Ovary (tissue), 9 donors: Measurements from ENCODE around the gene THTPA. TPM values are rescaled to one million over a fixed set of nuclear protein-coding genes. Genes with fewer than 3 reads are reported as not detected.

Experiments
- DNase-seq, 5 donors: peaks; one replicate each; pipeline ENCODE4 v3.0.0-alpha.2; 2019 to 2020
- H3K27ac ChIP-seq, 2 donors: fragments of 200-600 bp; one replicate each; pipeline versions ENCODE4 v1.5.1 to v1.8.0; 2019 to 2022
- H3K27me3 ChIP-seq: fragments of 200-600 bp; one replicate; pipeline ENCODE4 v1.8.0; 2022
- H3K36me3 ChIP-seq: fragments of 200-600 bp; sonication (generic); one replicate; pipeline ENCODE4 v1.5.1; 2019
- H3K4me1 ChIP-seq: one replicate; pipeline ENCODE4 v1.8.1; 2013; ENCODE audit warnings: mild to moderate bottlenecking, moderate library complexity; ENCODE audit not compliant: insufficient read depth
- H3K4me3 ChIP-seq: fragments of 200-600 bp; sonication (generic); one replicate; pipeline ENCODE4 v1.5.1; 2017
- H3K9me3 ChIP-seq, 2 donors: fragments of 200-600 bp in 1 of 2; sonication (generic) in 1 of 2; one replicate each; pipeline versions ENCODE4 v1.5.1 to v1.8.1; 2013 to 2019; ENCODE audit warnings: mild to moderate bottlenecking in 1 of 2, moderate library complexity in 1 of 2
- CTCF ChIP-seq, 3 donors: fragments of 450-650 bp in 2 of 3; fragments of 200-600 bp in 1 of 3; IDR thresholded peaks; one replicate each; pipeline versions ENCODE4 v1.5.1 to v1.8.0; 2016 to 2022; ENCODE audit warnings: antibody characterized with exemption in 3 of 3, mild to moderate bottlenecking in 1 of 3
- EP300 ChIP-seq: sonication (generic); formaldehyde crosslinking; IDR thresholded peaks from one replicate; pipeline ENCODE4 v1.6.1; 2017; ENCODE audit warnings: antibody characterized with exemption
- POLR2A ChIP-seq: fragments of 450-650 bp; IDR thresholded peaks from one replicate; pipeline ENCODE4 v1.6.1; 2017; ENCODE audit warnings: antibody characterized with exemption, mild to moderate bottlenecking, moderate library complexity
- WGBS, 3 donors: extraction: QIAGEN DNeasy Blood & Tissue Kit in 1 of 3; methylation state at CpG; one replicate each; pipeline versions ENCODE4 v1.1.5 to v1.1.7; 2013 to 2017; 5-methylcytosine and 5-hydroxymethylcytosine counted together
- intact Hi-C, 4 donors: fragments of 100-400 bp; cut with DNase I; formaldehyde crosslinking; loops; one replicate each; pipeline versions ENCODE4 v1.11.0 to v1.15.1; 2022 to 2023
- polyA plus RNA-seq, 2 donors: library from polyadenylated mRNA; stranded (reverse); fragments of 200-250 nt in 1 of 2; fragments of 350-450 nt in 1 of 2; fragmentation: Illumina TruSeq in 1 of 2; extraction: RNeasy Lipid Tissue Mini Kit (QIAGEN cat#74804) in 1 of 2; gene quantifications; one replicate each; pipeline ENCODE4 v1.2.3, GENCODE V29; 2013 to 2014
- total RNA-seq, 7 donors: library from RNA; depleted of rRNA in 2 of 7; stranded (reverse); fragments of >200 nt in 2 of 7; fragmentation: NEBNext Ultra II Directional in 3 of 7; extraction: Animal tissue kit (Norgen Biotek cat#: 25700) in 3 of 7; gene quantifications; one replicate each; pipeline versions ENCODE4 v1.1.0 to v1.2.4, GENCODE V29; 2016 to 2023
- donor health status: DM: no; HTN: no; CAD: no; lungs with moderate emphysema.
- donor health status: DM: no; HTN: no; CAD: no.
- donor health status: Bipolar disorder and iron deficiency.
- donor health status: DM: yes; HTN: yes; CAD: no.
- donor health status: DM: no; HTN: no; CAD: no.
- donor health status: DM: yes; HTN: yes; CAD: no.

Gene THTPA
- total and polyA plus RNA-seq, 9 donors, result 11.5 to 22.3 (median 19.4) TPM

- intact Hi-C loops, result loop anchor here in 1 of 4 donors (10.0 kb wide), 1 partner anchor 225 kb away; the partner anchor contains the start of gene PABPN1
- H3K9me3 ChIP-seq, result no peaks in the 10 kb centered on the region
- H3K36me3 ChIP-seq, result no peaks in the 10 kb centered on the region
- H3K27ac ChIP-seq, result no peak overlapping the region
- H3K4me3 ChIP-seq, result peak overlapping the region; percentile 46
- H3K4me1 ChIP-seq, result peaks cover 3% of the 10 kb centered on the region
- no peaks in the 10 kb centered on the region for H3K27me3 ChIP-seq
- no peak for DNase-seq
- WGBS, 3 donors, result 42 to 50% (median 43%) methylated on average over 12 of the region's 12 CpGs
- no peak for TF ChIP-seq CTCF (IDR thresholded peaks at IDR 0.05)
- TF ChIP-seq EP300, result no peak
- TF ChIP-seq POLR2A, result no peak
These were observed 5.8 kb upstream of the THTPA start for GRCh38 chr14:23550131-23550811.

- peak overlapping the region; percentile 46 for H3K4me3 ChIP-seq
- no peaks in the 10 kb centered on the region for H3K9me3 ChIP-seq
- H3K27ac ChIP-seq, result no peak overlapping the region
- H3K27me3 ChIP-seq, result no peaks in the 10 kb centered on the region
- intact Hi-C loops, result loop anchor here in 1 of 4 donors (10.0 kb wide), 1 partner anchor 226 kb away; the partner anchor contains the start of gene PABPN1
- 2% methylated on average over 37 of the region's 37 CpGs for WGBS, 3 donors
- peaks cover 3% of the 10 kb centered on the region for H3K4me1 ChIP-seq
- H3K36me3 ChIP-seq, result no peaks in the 10 kb centered on the region
- peak in 1 of 5 donors; percentile 52 for DNase-seq
- no peak for TF ChIP-seq POLR2A
- TF ChIP-seq CTCF (IDR thresholded peaks at IDR 0.05), result no peak
- TF ChIP-seq EP300, result no peak
These were observed 5.2 kb upstream of the THTPA start for GRCh38 chr14:23550812-23551265.

GRCh38 chr14:23551266-23552028 lies 4.6 kb upstream of the THTPA start, which contains the start of gene ZFHX2:
TSS of gene ZFHX2 (minus strand) at chr14:23551765. CDS start at chr14:23535325, 16,440 bp downstream.
- Histone ChIP-seq H3K4me3 (peak within 1 kb of the TSS; percentile 46), H3K9me3 (no peaks in the 10 kb centered on the region), H3K36me3 (no peaks in the 10 kb centered on the region), H3K4me1 (peaks cover 3% of the 10 kb centered on the region), H3K27ac (no peak within 1 kb of the TSS), H3K27me3 (no peaks in the 10 kb centered on the region)
- WGBS, 3 donors, result 0 to 1% (median 1%) methylated on average over 49 of the region's 49 CpGs
- DNase-seq, result peak in 3 of 5 donors; percentile 58 to 70 (median 70)
- no peak for TF ChIP-seq EP300
- no peak for TF ChIP-seq POLR2A
- no peak for TF ChIP-seq CTCF (IDR thresholded peaks at IDR 0.05)
- intact Hi-C loops, result loop anchor here in 1 of 4 donors (10.0 kb wide), 1 partner anchor 227 kb away; the partner anchor contains the start of gene PABPN1

GRCh38 chr14:23555533-23555881 lies 564 bp upstream of the THTPA start:
- TF ChIP-seq CTCF (IDR thresholded peaks at IDR 0.05), result no peak
- TF ChIP-seq EP300, result no peak
- TF ChIP-seq POLR2A, result no peak
- DNase-seq, result peak in 1 of 5 donors; percentile 6
- peak overlapping the region; percentile 72 for H3K4me3 ChIP-seq
- no peaks in the 10 kb centered on the region for H3K27me3 ChIP-seq
- intact Hi-C loops, result loop anchor here in 1 of 4 donors (10.0 kb wide), 1 partner anchor 231 kb away; the partner anchor contains the start of gene PABPN1
- no peaks in the 10 kb centered on the region for H3K9me3 ChIP-seq
- no peaks in the 10 kb centered on the region for H3K36me3 ChIP-seq
- H3K27ac ChIP-seq, result peak overlapping the region in 1 of 2 donors; percentile 89
- peaks cover 9% of the 10 kb centered on the region for H3K4me1 ChIP-seq
- 0 to 2% (median 1%) methylated on average over 14 of the region's 14 CpGs for WGBS, 3 donors
